Activated T-helper 1 cell treated with anti-CD3 and anti-CD28 coated beads, Interleukin-12 subunit alpha, Interleukin-12 subunit beta, Interleukin-2, Interleukin-4 antibody, amounts not matched to agents 30 ng/mL and 10 ng/mL and 1 ng/mL, durations not matched to agents 14 hours and 24 hours and 36 hours (primary cell): Measurements from ENCODE around the gene MTMR11. TPM values are rescaled to one million over a fixed set of nuclear protein-coding genes. Genes with fewer than 3 reads are reported as not detected.
A peak's percentile ranks its signal among the peaks of the same experiment; 100 is the strongest.

Experiments
- DNase-seq: peaks from one replicate; pipeline ENCODE4 v3.0.0; 2021; ENCODE audit warnings: low spot score
- H3K27ac Mint-ChIP-seq: one replicate; pipeline ENCODE4 v1.8.0; 2021; ENCODE audit warnings: mild to moderate bottlenecking, mixed read lengths
- H3K27me3 Mint-ChIP-seq: one replicate; pipeline ENCODE4 v1.8.0; 2022; ENCODE audit warnings: mild to moderate bottlenecking, moderate library complexity, mixed read lengths; ENCODE audit not compliant: insufficient read depth
- H3K36me3 Mint-ChIP-seq: one replicate; pipeline ENCODE4 v1.8.0; 2021; ENCODE audit warnings: low read depth, mixed read lengths
- H3K4me1 Mint-ChIP-seq: one replicate; pipeline ENCODE4 v1.8.0; 2021; ENCODE audit warnings: low read depth, mixed read lengths
- H3K4me3 Mint-ChIP-seq: one replicate; pipeline ENCODE4 v1.8.0; 2021; ENCODE audit warnings: mild to moderate bottlenecking, moderate library complexity, mixed read lengths
- H3K9me3 Mint-ChIP-seq: one replicate; pipeline ENCODE4 v1.8.0; 2021; ENCODE audit warnings: mixed read lengths
- intact Hi-C: fragments of 100-400 bp; cut with micrococcal nuclease; formaldehyde crosslinking; loops from one replicate; pipeline ENCODE4 v1.15.1; 2024
- total RNA-seq: library from RNA; stranded (reverse); gene quantifications from 2 replicates; pipeline ENCODE4 v1.2.3, GENCODE V29; 2022

The MTMR11 gene
- total RNA-seq, result 5.6 and 8.5 TPM in 2 replicates

GRCh38 chr1:149936170-149936991, at the start of gene MTMR11:
TSS of gene MTMR11 (minus strand) at chr1:149936879. CDS start at chr1:149936647, 232 bp downstream.
- no peak for DNase-seq
- Mint-ChIP-seq H3K36me3 (peaks cover 10% of the 10 kb centered on the region), H3K27ac (peak within 1 kb of the TSS; percentile 78), H3K4me1 (peaks cover 36% of the 10 kb centered on the region), H3K27me3 (no peaks in the 10 kb centered on the region), H3K9me3 (no peaks in the 10 kb centered on the region), H3K4me3 (peak within 1 kb of the TSS; percentile 56)
- intact Hi-C loops, result no loop called here

- no peaks in the 10 kb centered on the region for H3K27me3 Mint-ChIP-seq
- no peak overlapping the region for H3K27ac Mint-ChIP-seq
Observed at GRCh38 chr1:149979972-149980540, 43.4 kb upstream of the MTMR11 start.

GRCh38 chr1:149979245-149979971, 42.7 kb upstream of the MTMR11 start:
- intact Hi-C loops, result no loop called here
- Mint-ChIP-seq H3K27me3 (no peaks in the 10 kb centered on the region), H3K36me3 (peaks cover 26% of the 10 kb centered on the region)

More at GRCh38 chr1:149979972-149980540, 43.4 kb upstream of the MTMR11 start:
- no peak for DNase-seq
- intact Hi-C loops, result no loop called here
- H3K4me3 Mint-ChIP-seq, result no peak overlapping the region
- peaks cover 24% of the 10 kb centered on the region for H3K36me3 Mint-ChIP-seq
- H3K4me1 Mint-ChIP-seq, result peaks cover 40% of the 10 kb centered on the region
- no peaks in the 10 kb centered on the region for H3K9me3 Mint-ChIP-seq

GRCh38 chr1:149978547-149979023, 41.9 kb upstream of the MTMR11 start:
- Mint-ChIP-seq H3K27ac (no peak overlapping the region), H3K4me3 (no peak overlapping the region), H3K9me3 (no peaks in the 10 kb centered on the region), H3K27me3 (no peaks in the 10 kb centered on the region), H3K4me1 (peaks cover 40% of the 10 kb centered on the region), H3K36me3 (peaks cover 23% of the 10 kb centered on the region)
- DNase-seq, result no peak
- intact Hi-C loops, result no loop called here

More at GRCh38 chr1:149979245-149979971, 42.7 kb upstream of the MTMR11 start:
- no peak for DNase-seq
- Mint-ChIP-seq H3K27ac (no peak overlapping the region), H3K4me3 (no peak overlapping the region), H3K4me1 (peaks cover 40% of the 10 kb centered on the region), H3K9me3 (no peaks in the 10 kb centered on the region)

- H3K27ac Mint-ChIP-seq, result no peak overlapping the region
- H3K9me3 Mint-ChIP-seq, result no peaks in the 10 kb centered on the region
- no peak for DNase-seq
- intact Hi-C loops, result no loop called here
- H3K27me3 Mint-ChIP-seq, result no peaks in the 10 kb centered on the region
- no peak overlapping the region for H3K4me3 Mint-ChIP-seq
- H3K4me1 Mint-ChIP-seq, result peaks cover 42% of the 10 kb centered on the region
- H3K36me3 Mint-ChIP-seq, result peaks cover 30% of the 10 kb centered on the region
Observed at GRCh38 chr1:149977345-149977744, 40.7 kb upstream of the MTMR11 start.

GRCh38 chr1:149972547-149972946, 35.9 kb upstream of the MTMR11 start:
- intact Hi-C loops, result no loop called here
- H3K4me1 Mint-ChIP-seq, result peaks cover 17% of the 10 kb centered on the region
- DNase-seq, result no peak
- H3K27me3 Mint-ChIP-seq, result no peaks in the 10 kb centered on the region
- no peaks in the 10 kb centered on the region for H3K9me3 Mint-ChIP-seq
- H3K36me3 Mint-ChIP-seq, result peaks cover 37% of the 10 kb centered on the region
- H3K4me3 Mint-ChIP-seq, result no peak overlapping the region
- no peak overlapping the region for H3K27ac Mint-ChIP-seq

GRCh38 chr1:149967646-149968045, 31.0 kb upstream of the MTMR11 start:
- peaks cover 43% of the 10 kb centered on the region for H3K36me3 Mint-ChIP-seq
- no peaks in the 10 kb centered on the region for H3K27me3 Mint-ChIP-seq
- H3K9me3 Mint-ChIP-seq, result no peaks in the 10 kb centered on the region
- peaks cover 14% of the 10 kb centered on the region for H3K4me1 Mint-ChIP-seq
- H3K27ac Mint-ChIP-seq, result no peak overlapping the region
- intact Hi-C loops, result loop anchor here (10.0 kb wide), 1 partner anchor 73 kb away; the partner anchor contains the start of gene BOLA1
- DNase-seq, result no peak
- H3K4me3 Mint-ChIP-seq, result no peak overlapping the region

GRCh38 chr1:149967041-149967440, 30.4 kb upstream of the MTMR11 start:
- H3K9me3 Mint-ChIP-seq, result no peaks in the 10 kb centered on the region
- peaks cover 40% of the 10 kb centered on the region for H3K36me3 Mint-ChIP-seq
- intact Hi-C loops, result loop anchor here (10.0 kb wide), 1 partner anchor 72 kb away; the partner anchor contains the start of gene BOLA1

GRCh38 chr1:149966405-149966804, 29.7 kb upstream of the MTMR11 start:
- Mint-ChIP-seq H3K4me3 (no peak overlapping the region), H3K27ac (peak overlapping the region; percentile 58)

More at GRCh38 chr1:149967041-149967440, 30.4 kb upstream of the MTMR11 start:
- no peak overlapping the region for H3K4me3 Mint-ChIP-seq
- H3K4me1 Mint-ChIP-seq, result peaks cover 14% of the 10 kb centered on the region
- no peak overlapping the region for H3K27ac Mint-ChIP-seq
- no peak for DNase-seq
- no peaks in the 10 kb centered on the region for H3K27me3 Mint-ChIP-seq

GRCh38 chr1:149965440-149965839, 28.8 kb upstream of the MTMR11 start:
- intact Hi-C loops, result loop anchor here (10.0 kb wide), 1 partner anchor 71 kb away; the partner anchor contains the start of gene BOLA1
- Mint-ChIP-seq H3K4me1 (peaks cover 21% of the 10 kb centered on the region), H3K36me3 (peaks cover 42% of the 10 kb centered on the region), H3K9me3 (no peaks in the 10 kb centered on the region), H3K4me3 (no peak overlapping the region), H3K27ac (peak overlapping the region; percentile 24), H3K27me3 (no peaks in the 10 kb centered on the region)
- DNase-seq, result no peak

More at GRCh38 chr1:149966405-149966804, 29.7 kb upstream of the MTMR11 start:
- no peaks in the 10 kb centered on the region for H3K9me3 Mint-ChIP-seq
- intact Hi-C loops, result loop anchor here (10.0 kb wide), 1 partner anchor 72 kb away; the partner anchor contains the start of gene BOLA1
- no peak for DNase-seq
- peaks cover 40% of the 10 kb centered on the region for H3K36me3 Mint-ChIP-seq
- no peaks in the 10 kb centered on the region for H3K27me3 Mint-ChIP-seq
- peaks cover 17% of the 10 kb centered on the region for H3K4me1 Mint-ChIP-seq

GRCh38 chr1:149963358-149963757, 26.7 kb upstream of the MTMR11 start:
- no peaks in the 10 kb centered on the region for H3K27me3 Mint-ChIP-seq
- H3K4me3 Mint-ChIP-seq, result no peak overlapping the region
- H3K36me3 Mint-ChIP-seq, result peaks cover 49% of the 10 kb centered on the region
- no peak for DNase-seq
- peaks cover 21% of the 10 kb centered on the region for H3K4me1 Mint-ChIP-seq
- no peaks in the 10 kb centered on the region for H3K9me3 Mint-ChIP-seq
- H3K27ac Mint-ChIP-seq, result peak overlapping the region; percentile 52
- intact Hi-C loops, result loop anchor here (2.0 to 10.0 kb wide), 3 partner anchors 35 to 205 kb away; partner anchors contain the start of gene BOLA1

- Mint-ChIP-seq H3K9me3 (no peaks in the 10 kb centered on the region), H3K27ac (no peak overlapping the region), H3K4me1 (peaks cover 21% of the 10 kb centered on the region), H3K27me3 (no peaks in the 10 kb centered on the region), H3K36me3 (peaks cover 50% of the 10 kb centered on the region), H3K4me3 (no peak overlapping the region)
- intact Hi-C loops, result loop anchor here (1.0 to 10.0 kb wide), 7 partner anchors 34 to 225 kb away; partner anchors contain the start of genes BOLA1 and VPS45
- no peak for DNase-seq
Observed at GRCh38 chr1:149962736-149963135, 26.1 kb upstream of the MTMR11 start.
